Activated CD4-positive, alpha-beta T cell treated with anti-CD3 and anti-CD28 coated beads for 24 hours (primary cell): ENCODE results near the gene BRD8.
"Not testable (repeated sequence)": the region's sequence is repeated elsewhere in the genome, so short reads cannot be mapped to it uniquely, and the experiment has no call there.

Source experiments
- DNase-seq, 2 donors: peaks; one replicate each; pipeline ENCODE4 v3.0.0-alpha.2; 2020; ENCODE audit warnings: low read depth in 2 of 2

The BRD8 gene

GRCh38 chr5:138163721-138164120, 14.7 kb downstream of the BRD8 start:
- DNase-seq: no peak

DNA sequence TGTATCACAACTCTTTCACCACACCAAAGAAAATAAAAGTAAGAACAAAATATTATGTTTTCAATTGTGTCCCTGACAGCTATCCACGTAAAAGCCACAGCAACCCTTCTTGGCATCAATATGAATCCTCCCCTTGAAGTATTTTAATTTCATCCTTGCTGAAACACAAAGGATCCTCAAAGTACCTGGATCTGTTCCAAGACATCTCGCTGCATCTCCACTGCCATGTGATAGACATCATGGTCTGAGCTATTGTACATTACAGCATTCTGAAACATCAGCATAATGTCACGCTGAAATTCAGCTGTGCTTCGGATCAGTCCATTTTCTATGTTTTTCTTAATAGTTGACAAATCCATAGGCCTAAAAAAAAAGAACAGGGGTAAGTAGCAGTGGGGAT, 17.7 kb downstream of the BRD8 start:
- DNase-seq: no peak

- DNase-seq: no peak
Measured at GRCh38 chr5:138159666-138160065, 18.8 kb downstream of the BRD8 start.

GRCh38 chr5:138157626-138158025, 20.8 kb downstream of the BRD8 start:
- no peak for DNase-seq

GRCh38 chr5:138155977-138156376, 22.5 kb downstream of the BRD8 start:
- DNase-seq: not testable (repeated sequence)

- no peak for DNase-seq
Measured at GRCh38 chr5:138149530-138149929, 28.9 kb downstream of the BRD8 start.

DNA sequence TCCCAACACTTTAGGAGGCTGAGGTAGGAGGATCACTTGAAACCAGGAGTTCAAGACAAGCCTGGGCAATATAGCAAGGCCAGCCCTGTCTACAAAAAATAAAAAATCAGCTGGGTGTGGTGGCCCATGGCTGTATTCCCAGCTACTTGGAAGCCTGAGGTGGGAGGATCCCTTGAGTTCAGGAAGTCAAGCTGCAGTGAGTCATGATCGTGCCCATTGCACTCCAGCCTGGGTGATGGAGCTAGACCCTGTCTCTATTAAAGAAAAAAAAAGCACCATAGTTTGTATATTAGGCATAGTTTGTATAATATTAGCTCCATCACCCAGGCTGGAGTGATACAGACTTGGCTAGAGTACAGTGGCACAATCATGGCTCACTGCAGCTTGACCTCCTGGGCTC, 29.6 kb downstream of the BRD8 start:
- DNase-seq: no peak

DNA sequence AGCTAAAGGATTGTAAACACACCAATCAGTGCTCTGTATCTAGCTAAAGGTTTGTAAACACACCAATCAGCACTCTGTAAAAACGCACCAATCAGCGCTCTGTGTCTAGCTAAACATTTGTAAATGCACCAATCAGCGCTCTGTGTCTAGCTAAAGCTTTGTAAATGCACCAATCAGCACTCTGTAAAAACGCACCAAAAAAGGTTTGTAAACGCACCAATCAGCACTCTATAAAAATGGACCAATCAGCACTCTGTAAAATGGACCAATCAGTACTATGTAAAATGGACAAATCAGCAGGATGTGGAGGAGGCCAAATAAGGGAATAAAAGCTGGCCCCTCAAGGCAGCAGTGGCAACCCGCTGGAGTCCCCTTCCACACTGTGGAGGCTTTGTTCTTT, 34.9 kb downstream of the BRD8 start:
- DNase-seq: not testable (repeated sequence)

- no peak for DNase-seq
Measured at GRCh38 chr5:138141734-138142133, 36.7 kb downstream of the BRD8 start.

DNA sequence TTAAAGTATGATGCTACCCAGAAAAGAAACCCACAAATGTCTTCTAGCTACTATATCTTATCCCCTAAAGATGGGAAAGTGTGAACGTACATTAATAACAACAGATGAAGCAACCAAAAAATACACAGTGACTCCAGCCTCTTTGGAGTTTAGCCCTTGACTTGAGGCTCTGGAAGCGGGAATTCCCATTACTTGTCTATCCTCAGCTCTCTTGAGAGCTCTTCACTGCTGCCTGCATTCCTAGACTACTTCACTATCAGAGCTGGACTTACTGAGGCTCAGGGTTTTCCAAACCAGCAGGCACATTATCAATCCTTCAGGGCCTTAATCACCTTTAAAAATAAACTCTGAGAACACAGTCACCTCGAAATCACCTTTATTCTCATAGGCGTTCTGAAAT, 38.2 kb downstream of the BRD8 start:
- no peak for DNase-seq

DNA sequence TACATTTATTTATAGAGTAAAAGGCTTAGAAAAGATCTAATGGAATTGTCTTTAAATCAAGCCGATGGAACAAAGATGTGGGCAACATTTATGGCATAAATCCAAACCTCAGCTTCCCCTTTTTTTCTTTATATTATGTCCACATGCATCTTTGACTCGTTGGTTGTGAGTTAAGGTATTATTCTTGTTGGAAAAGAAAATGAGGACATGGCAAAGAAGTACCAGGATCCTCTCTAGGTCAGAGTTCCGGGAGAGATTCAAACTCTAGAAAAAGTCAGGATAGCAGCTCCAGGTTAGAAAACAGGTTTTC, 38.7 kb downstream of the BRD8 start:
- DNase-seq: no peak

DNA sequence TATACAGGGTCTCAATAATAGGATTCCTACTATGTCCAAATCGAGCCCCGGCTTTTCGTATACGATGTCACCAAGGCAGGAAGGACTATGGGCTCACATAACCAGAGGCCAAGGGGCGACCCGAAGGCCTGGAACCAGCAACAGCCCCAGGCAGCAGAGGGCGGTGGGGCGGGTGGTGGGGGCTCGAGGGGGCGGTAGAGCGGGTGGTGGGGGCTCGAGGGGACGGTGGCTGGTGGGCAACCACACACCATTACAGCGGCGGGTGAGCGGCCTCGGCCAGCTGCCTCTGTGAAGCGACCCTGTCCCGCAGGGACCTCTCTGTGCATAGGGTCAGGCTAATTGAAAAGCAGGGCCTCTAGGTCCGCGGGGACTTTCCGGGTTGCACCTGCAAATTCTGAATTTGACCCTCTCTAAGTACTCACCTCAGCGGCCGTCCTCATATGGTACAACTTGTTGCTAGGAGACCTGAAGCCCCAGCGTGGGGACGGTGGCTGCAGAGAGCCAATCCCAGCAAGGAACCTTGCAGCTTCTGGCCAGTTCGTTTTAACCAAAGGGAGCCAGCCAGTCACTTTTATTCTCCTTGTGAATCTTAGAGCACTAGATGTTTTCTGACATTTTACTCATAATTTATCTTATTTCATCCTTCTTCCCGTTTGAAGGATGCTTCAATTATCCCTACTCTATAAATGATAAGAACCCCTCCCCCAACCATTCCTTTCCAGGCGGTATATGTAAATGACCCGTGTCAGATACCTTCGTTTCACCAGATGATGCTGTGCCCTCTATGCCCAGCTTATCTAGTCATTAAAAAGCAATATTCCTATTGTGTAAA, 39.3 kb downstream of the BRD8 start, which contains the start of gene NME5:
Gene NME5, minus strand, starts transcription at position 480 of the 832 bp plus-strand sequence. CDS start 648 bp downstream, outside the sequence.
- no peak for DNase-seq

DNA sequence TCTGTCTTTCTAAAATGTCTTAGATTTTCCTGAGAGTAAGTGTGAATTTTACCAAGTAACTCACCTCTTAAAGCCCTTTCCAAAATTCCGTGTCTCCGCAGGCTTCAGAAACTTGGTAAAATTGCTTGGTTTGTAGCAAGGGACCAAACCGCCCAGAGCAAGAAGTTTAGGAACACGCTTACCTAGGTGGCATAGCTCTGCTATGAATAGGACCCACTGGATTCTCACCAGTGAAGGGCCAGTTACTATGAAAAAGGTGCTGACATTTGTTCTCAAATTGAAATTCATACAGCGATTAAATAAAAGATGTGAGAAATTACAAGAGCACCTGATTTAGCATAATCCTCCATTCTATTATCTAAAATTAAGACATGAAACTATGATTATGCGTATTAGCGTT, 45.9 kb downstream of the BRD8 start:
- DNase-seq: no peak

DNA sequence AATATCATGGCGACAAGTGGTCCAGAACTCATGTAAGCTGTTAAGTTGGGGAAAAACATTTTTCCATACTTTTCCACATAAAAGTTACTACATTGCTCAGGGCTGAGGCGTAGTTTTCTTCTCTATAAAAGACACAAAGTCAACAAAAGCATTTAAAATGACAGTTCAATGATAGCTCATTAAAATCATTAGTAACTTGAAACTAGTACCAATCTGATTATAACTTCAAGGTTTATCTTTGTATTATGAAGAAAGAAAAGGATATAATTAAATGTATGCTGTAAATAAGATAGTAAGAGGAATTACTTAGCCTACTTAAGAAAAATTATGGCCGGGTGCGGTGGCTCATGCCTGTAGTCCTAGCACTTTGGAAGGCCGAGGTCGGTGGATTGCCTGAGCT, 49.1 kb downstream of the BRD8 start:
- DNase-seq: no peak

DNA sequence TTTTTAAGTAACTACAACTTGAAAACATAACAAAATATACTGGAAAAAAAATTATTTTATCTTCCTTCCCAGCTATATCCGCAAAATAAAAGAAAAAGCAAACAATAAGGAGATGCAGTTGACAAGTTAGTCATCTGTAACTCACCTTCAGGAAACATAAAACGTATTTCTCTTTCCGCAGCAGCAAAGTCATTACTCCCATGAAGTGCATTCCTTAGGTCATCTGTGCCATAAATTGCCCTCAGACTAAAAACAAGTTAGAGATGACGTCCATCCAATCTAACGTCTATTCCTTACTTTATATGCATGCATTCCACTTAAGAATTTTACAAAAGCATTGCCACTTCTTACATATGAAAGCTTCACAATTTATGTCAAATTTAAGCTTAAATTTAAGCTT, 50.1 kb downstream of the BRD8 start:
- DNase-seq: no peak

DNA sequence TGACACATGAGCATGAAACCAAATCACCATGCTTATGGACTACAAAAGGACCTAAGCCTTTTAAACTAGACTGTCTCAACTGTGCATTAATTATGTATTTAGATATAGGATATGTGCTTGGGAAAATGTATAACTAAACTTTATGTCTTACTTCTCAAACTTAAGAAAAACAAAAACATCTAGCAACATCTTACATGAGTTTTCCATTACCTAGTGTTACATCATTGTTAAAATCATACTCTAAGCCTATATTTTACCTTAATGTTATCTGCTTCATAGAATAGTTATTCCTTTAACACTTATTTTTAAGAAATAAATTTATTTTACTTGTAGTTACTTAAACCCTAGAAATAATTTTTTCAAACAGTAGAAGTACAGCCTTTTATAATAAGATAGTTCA, 63.2 kb downstream of the BRD8 start:
- DNase-seq: no peak

GRCh38 chr5:138111937-138112336, 66.5 kb downstream of the BRD8 start:
- no peak for DNase-seq

- no peak for DNase-seq
Measured at GRCh38 chr5:138111181-138111580, 67.2 kb downstream of the BRD8 start.

GRCh38 chr5:138110266-138110963, 68.0 kb downstream of the BRD8 start:
- no peak for DNase-seq

- no peak for DNase-seq
Measured at GRCh38 chr5:138109463-138110265, 68.8 kb downstream of the BRD8 start.

GRCh38 chr5:138107213-138107612, 71.2 kb downstream of the BRD8 start:
- DNase-seq: no peak

- no peak for DNase-seq
Measured at GRCh38 chr5:138105709-138106108, 72.7 kb downstream of the BRD8 start.

- DNase-seq: no peak
Measured at GRCh38 chr5:138103319-138103637, 75.2 kb downstream of the BRD8 start.
